NCI-H2227 (cell line): ENCODE results near the gene PRIMA1.
A peak's percentile ranks its signal among the peaks of the same experiment; 100 is the strongest.

ENCODE experiments used
- DNase-seq: peaks from one replicate; lab custom pipeline; 2025; ENCODE audit not compliant: unreplicated experiment; lab: John Stamatoyannopoulos, UW

The PRIMA1 gene

DNA sequence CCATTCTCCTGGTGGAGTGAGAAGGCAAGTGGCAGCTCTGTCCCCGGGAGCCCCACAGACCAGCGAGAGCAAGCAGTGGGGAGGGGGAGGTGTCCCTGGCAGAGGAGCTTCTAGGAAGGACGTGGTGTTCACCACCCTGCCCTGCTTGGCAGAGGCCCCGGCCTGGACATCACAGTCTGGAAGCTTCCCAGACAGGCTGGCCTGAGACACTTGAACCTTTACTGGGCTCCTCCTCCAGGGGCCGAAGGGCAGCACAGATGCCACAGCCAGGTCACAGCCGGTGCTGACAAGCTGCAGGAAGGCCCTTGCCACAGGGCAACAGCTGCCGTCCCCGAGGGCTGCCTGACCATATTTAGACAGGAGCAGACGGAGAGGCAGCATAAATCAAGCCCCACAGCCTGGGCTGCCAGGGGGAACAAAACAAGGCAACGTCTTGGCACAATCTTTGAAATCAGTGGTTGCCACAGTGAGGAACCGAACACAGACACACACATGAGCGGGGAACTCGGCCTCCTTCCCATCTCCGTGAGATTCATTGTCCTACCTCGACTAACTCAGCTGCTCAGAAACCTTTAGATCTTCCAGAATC lies 28.5 kb downstream of the PRIMA1 start:
- peak; percentile 5 for DNase-seq

DNA sequence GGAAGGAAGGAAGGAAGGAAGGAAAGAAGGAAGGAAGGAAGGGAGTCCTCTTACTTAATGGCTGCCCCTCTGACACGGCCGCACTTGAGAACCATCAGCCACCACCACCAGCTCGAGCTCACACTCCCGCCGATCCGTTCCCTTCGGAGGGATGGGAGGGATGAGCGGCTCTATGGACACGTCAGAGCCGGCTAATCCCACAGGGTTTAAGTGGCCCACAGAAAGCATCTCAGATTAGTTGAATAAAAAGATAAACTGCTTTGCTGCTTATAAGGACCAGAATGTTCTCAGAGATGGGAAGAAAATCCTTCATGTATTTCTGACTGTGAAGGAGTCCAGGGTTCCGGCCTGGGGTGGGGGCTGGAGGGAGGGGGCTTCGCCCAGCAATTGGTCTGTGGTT lies 31.1 kb downstream of the PRIMA1 start:
- no peak for DNase-seq

DNA sequence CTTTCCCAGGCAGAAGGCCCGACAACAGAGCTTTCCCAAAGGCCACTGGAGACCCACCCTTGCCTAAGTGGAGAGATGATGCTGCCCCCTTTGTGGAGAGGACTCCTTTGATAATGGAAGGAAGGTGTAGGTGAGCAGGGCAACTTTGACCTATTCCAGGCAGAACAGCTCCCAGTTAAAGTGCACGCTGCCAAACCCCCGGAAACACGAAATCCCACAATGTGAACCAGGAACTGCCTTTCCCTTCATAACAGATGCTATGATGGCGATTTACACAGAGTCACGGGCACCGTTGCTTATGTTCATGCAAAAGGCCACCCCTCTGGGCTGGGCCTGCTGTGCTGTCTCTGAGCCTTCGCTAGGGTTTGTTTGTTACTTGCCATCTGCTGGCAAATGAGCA lies 34.6 kb downstream of the PRIMA1 start:
- DNase-seq = no peak

DNA sequence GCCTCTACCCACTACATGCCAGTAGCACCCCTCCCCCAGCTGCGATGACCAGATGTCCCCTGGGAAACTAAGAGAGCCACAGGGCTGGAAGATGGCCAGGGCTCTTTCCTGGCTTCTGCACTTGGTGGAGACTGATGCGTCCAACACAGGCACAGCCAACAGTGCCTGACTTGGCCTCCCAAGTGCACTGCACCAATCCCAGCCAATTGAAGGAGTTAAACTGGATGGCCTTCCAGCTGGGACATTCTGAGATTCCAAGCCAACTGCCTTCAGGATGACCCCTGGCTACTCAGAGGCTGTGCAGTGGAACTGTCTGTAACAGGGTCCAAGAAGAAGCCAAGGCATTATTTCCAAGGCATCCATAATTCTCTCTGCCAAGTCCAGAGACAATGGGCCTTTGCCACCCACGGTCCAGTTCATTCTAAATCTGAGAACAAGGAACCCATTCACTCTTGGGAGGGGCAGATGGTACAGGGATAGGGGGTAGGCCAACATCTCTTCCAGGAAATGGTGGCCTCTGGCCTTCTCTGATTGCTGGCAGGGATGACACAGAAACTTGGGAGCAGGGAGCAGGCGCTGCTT lies 35.2 kb downstream of the PRIMA1 start:
- DNase-seq = no peak

DNA sequence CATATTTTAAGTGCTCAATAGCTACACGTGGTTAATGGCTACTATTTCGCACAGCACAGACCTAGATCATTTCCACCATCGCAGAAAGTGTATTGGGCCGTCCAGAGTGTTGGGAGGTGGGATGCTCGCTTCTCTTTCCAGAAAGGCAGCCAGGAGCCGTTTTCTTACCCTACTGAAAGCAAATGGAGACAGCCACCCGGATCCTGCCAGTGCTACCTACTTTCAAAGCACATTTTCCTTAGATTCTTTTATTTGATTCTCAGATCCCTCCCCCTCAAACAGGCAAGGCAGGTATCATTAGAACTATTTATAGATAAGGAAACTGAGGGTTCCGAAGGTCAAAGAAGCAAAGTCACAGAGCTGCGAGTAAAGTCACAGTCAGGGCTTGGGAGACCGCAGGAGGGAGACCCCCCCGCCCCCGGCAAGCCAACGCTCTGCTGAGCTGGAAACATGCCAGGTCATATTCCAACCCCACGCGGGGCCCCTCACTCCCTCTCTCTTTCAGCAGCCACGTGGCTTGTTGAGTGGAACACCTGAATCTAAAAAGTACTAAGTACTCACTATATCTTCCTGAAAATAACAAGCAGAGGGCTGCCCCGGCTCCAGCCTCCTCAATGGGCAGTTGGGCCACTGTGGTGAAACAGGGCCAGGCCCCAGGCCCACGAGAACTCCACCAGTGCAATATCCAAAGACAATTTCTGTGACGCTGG lies 36.2 kb downstream of the PRIMA1 start:
- peak; percentile 3 for DNase-seq

DNA sequence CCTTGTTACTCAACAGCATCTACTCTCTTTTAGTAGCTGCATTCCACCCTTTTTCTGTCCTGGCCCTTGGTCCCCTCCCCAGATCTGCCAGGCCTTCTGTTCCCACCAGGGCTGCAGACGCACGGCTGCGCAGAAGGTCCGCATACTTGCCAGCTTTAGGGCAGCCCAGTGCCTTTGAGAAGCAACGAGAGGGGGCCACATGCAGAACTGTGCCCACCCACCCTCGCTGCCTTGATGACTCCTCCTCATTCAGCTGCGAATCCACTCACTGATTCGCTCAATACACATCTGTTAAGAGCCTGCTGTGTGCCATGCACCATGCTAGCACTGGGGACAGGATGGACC lies 39.2 kb downstream of the PRIMA1 start:
- DNase-seq = no peak

DNA sequence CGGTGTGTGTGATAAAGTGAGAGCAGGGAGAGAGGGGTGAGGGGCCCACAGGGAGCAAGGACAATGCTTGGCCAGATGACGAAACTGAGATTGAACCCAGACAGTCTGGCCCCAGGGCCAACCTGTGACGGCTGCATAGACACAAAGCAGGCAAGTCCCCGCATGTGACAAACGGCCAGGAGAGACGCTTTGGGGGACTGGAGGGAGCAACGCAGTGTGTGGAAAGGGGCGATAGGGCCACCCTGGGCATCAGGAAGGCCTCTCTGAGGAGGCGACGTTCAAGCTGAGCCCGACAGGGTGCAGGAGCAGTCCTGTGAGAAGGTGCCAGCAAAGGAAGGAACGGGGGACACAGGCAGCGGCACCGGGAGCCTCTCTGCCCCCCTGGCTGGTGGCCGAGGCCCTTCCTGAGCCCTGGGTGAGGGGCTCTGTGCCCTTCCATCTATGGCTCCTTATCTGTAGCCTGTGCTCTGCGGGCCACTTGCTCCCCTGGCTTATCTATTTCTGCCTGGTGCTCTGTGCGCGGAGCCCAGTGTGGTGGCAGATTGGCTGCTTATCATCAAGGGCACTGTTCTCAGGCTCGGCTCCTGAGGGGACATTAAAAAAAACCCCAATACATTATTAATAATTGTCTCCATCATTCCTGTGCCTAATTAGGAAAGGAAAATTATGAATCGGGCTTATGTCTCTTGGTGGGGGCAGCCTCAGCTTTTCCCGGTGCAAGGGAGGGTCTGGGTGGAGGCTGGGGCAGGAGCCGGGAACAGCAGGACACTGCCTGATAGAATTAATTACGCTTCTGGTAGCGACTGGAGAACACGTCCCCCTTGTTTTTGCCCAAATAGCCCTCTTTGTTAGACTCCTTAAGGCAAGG lies 39.8 kb downstream of the PRIMA1 start:
- no peak for DNase-seq

DNA sequence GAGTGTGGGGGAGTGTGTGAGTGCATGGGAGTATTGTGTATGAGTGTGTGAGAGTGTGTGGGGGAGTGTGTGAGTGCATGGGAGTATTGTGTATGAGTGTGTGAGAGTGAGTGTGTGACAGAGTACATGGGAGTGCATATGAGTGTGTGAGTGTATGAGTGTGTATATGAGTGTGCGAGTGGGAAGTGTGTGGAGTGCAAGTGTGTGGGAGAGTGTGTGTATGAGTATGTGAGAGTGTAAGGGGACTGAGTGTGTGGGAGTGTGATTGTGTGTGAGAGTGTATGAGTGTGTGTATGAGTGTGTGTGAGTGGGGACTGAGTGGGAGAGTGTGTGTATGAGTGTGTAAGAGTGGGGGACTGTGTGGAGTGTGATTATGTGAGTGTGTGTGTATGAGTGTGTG lies 40.7 kb downstream of the PRIMA1 start:
- no peak for DNase-seq

DNA sequence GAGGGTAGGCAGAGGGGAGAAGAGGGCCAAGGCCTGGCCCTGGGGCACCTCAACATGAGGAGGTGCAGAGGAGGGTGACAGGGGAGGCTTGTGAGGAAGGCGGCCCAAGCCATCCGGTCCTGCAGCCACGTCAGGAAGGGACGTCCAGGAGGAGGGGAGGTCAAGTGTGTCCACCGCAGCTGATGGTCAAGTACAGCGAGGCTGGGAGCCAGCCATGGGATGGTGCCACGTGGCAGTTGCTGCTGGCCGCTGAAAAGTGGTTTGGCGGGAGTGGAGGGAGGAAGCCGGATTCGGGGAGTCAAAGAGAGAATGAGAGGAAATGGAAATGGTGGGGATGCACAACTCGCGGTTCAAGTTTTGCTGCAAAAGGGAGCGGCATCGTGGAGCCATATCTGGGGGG lies 41.2 kb downstream of the PRIMA1 start:
- DNase-seq = no peak

DNA sequence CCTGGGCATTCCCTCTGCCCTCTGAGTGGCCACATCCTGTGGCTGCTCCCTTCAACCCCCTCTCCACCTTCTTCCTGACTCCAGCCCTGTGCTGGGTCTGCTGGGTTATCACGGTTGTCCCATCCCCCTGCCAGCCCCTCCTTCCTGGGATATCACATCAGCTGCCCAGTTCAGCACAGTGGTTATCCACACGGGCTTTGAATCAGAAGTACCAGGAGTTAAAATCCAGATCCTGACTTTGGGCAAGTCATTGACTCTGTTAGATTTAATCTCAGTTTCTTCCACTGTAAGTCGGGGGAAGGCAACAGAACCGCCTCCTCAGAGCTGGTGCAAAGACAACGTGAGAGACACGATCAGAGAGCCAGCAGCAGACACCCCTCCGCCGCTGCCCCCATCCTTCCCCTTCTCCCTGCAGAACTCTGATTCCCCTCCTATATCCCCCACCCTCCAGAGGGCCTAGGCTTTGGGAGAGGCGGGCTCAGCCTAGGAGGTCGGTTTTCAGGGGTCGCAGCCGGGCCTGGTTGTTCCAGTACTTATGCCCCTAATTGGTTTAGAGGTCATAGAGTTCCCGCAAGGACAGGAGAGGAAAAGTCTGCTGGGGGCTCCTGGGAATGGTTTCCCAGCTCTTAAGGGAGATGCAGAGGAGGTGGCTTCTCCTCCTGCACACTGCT lies 42.5 kb downstream of the PRIMA1 start:
- DNase-seq = no peak

DNA sequence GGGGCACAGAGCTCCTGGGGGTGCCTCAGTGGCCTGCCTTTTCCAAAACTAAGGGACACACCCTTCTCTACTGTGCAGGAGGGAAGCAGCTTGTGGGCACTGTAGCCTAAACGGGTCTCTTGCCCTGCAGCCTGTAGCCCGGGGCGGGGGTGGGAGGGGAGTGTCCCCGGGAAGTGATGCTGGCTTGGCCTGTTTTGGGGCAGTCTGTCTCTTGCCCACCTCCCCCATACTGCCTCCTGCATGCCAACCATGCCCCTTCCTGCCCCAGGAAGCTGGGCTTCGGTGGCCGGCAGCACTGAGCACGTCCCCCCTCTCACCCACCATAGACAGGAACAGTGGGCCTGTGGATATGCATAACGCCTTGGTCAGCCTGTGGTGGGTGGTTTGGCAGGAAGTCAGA lies 43.4 kb downstream of the PRIMA1 start:
- DNase-seq = no peak

DNA sequence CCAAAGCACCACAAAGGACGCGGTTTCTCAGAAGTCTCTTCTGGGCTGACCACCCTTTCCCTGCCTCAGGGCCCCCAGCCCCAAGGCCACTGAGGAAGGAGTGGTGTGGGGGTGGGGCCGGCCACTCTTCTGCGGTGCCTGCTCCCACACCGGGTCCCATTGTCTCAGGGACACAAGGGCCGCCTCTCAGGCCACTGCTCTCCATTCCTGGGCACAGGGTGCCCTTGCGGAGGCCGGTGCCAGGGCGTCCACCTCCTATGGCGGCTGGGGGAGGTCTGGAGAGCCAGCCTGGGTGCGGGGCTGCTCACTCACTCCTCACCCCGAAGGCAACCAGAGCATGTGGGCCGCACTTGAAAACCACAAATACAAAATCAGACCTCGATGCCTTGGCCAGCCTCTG lies 44.1 kb downstream of the PRIMA1 start:
- DNase-seq = no peak

DNA sequence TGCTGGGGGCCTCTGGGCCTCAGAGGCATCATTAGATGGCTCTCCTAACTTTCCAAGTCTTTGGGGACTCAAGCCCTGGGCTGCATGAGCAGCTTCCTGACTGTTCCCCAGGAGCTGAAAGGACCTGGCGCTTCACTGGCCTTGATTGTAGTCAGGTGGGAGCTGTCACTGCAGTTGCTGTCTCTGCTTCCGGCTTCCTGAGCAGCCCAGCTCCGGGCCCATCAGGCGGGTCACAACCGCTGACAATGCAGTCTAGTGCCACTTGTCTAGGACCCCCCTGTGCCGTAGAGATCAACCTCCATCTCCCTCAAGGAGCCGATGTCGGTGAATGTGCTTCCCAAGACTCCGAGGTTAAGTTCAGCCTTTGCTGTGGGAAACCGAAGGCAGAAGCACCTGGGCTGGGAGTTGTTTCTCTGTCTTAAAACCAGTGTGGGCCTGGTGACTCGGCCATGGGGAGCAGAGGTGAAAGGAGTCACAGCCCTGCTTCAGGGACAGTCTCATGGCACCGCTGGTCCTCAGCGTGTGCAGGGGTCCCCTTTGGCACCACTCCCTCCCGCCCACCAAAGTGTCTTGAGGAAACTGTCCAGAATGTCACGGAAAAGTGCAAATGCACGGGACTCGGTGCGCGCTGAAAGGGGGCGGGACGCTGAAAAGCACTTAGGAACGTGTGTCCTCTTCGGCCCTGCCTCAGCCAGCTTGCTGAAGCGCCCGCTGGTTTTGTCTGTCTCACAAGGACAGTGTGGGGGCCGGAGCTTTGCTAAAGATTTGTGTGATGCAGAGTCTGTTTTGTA lies 44.8 kb downstream of the PRIMA1 start:
- no peak for DNase-seq

DNA sequence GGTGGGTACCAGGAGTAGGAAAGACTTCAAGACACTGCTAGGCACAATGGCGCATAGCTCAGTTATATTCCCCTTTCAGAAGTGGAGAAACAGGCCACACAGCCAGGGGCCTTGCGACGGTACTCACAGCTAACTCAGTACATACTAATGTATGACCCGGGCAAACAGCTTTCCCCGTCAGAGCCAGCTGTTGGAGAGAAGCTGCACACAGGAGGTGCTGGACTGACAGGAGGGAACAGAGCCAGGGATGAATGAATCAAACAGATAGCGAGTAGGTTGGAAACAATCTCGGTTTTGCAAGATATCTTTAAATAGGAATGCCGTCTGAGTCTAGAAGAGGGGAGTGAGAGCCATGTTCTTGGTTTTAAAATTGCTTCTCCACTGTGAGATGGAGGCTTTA lies 45.5 kb downstream of the PRIMA1 start:
- DNase-seq = no peak

DNA sequence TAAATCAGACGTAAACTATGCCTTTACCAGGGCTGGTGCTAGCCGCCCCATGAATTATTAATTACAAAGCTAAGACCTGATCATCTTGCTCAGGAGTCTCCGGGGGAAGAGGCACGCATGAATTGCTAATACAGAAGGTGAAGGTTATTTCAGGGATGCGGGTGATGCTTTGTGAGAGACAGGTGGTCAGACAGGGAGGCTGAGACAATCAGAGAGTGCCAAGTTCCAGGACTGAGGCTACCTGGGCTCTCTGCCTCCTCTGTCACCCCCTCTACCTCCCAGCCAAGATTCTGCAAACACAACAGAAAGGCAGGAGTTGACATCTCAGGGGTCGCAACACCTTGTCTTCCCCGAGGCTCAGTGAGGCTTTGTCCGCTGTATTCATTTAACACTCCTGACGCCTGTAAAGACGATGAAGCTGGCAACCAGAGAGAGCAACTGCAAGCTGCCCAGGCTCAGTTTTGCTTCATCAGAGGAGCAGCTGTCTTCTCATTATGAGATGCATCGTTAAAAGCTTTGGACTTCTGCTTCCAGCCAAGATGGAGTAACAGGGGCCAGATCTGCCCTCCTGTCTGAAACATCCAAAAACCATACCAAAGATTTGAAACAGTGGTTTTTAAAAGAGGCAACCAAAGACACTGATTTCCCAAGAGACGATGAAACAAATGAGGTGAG lies 46.6 kb downstream of the PRIMA1 start:
- DNase-seq = no peak

DNA sequence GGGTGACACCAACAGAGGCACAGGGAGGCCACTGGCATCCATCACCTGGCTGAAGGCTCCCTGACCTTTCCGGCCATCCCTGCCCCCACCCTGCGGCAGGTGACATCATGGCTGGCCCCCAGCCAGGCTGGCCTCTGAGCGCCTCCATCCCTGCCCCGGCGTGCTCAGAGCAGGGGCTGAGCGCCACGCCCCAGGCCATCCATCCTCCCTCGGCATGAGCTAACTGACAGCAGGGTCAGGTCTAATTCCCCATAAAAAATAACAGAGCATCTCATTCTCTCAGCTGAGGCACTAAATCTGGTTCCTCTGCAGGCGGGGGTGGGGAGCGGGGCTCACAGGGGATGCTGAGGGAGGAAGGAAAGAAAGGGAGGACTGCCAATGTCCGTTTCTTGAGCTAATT lies 50.7 kb downstream of the PRIMA1 start:
- peak; percentile 58 for DNase-seq

DNA sequence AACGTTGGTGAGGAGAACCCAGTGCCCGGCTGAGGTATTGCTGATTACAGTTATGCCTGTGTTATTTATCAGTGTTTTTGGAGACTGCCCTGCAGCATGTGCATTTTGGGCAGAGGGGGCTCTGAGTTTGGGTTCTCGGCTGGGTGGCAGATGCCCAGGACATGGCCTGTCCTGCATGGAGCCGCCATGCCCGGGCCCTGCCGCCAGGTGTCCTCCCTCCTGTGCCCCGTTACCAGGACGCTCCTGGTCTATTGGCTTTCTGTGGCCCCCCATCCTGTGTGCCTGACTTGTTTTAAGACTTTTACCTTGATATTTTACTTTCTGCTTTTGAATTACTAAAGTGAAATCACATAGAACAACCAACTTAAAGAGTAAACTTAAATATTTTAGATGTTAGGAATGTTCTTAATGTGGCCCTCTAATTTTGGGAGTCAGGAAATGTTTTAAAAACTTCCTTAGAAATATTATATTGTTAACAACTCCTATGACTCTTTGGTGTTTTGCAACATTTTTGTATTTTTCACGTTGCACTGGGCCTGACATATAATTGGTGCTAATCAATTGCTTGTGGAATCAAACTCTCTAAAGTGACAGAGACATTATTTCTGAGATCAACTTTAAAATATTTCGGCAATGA lies 51.8 kb downstream of the PRIMA1 start:
- no peak for DNase-seq

DNA sequence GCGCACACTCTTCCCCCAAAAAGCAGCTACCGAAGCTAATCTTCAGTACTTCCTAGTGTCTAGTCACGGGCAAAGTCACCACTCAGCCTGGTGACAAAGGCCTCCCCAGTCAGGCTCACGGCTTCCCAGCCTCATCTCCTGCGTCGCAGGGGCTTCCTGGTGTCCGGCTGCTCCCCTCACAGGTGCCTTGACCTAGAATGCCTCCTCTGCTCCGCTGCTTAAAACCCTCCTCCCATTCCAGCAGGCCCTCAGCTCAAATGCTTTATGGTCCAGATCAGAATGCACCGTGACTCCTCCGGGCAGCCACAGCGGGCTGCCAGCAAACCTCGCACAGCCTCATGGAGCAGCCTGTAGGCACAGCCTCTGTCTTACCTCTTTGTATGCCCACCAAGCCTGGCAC lies 53.1 kb downstream of the PRIMA1 start:
- no peak for DNase-seq

DNA sequence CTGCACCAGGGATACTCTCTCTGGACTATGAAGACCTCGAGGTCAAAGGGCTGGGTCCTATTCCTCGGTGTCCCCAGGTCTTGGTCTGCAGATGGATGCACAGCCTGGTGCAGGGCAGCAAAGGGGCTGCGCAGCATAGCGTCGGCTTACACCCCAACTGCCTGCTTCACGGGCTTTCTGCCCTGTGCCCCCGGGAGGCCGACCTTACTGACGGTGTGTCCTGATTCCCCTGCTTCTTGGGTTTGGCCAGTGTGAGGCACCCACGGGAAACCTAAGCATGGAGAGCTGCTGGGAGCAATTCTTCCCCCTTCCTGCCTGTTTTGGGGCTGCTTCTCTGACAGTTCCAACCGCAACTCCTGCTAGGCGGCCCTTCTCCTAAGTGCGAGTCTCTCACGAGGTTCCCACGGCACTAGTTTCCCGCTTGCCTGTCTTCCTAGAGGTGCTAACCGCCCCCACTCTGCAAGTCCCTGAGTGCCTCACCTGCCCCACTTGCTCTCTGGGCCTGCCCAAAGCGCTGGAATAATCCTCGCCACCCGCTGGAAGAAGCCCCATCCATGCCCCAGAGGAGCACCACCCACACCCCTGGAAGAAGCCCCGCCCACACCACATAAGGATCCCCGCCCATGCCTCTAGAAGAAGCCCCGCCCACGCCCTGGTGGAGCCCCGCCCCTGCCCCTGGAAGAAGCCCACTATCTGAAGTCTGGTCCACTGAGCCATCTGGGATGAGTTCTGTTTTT lies 54.0 kb downstream of the PRIMA1 start:
- DNase-seq = no peak
